ENCODE measurements around the gene SPANXD. TPM values are rescaled to one million over a fixed set of nuclear protein-coding genes. Genes with fewer than 3 reads are reported as not detected.

The SPANXD gene
- total RNA-seq, 1 donor from 2014 or later: not detected

DNA sequence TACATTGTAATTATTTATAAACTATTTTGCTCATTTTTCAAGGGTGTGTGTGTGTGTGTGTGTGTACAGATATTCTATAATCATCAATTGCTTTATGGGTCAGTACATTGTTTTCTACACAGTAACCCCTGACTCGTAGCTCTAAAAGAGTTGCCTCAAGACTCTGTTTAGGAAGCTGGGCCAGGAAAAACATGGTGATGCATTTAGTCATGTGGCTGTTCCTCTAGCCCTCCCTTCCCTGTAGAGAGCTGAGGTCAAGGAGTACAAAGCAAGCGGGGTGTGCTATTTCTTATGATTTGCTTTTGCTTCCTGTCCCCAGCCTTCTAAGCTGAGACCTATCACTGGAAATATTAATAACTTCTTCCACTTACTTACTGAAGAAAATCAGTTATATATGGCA, 34.8 kb upstream of the SPANXD start:
- no peak overlapping the region for H3K27ac Mint-ChIP-seq (ENCODE audit: unreplicated experiment)
- Histone ChIP-seq H2AFZ (ENCODE audit: low read depth, low read length) (no peak overlapping the region), H3K36me3 (ENCODE audit: insufficient read depth, low read length) (no peaks in the 10 kb centered on the region), H3K9ac (ENCODE audit: low read length) (no peak overlapping the region), H4K20me1 (ENCODE audit: insufficient read depth, low read length) (no peaks in the 10 kb centered on the region), H3K27me3 (ENCODE audit: insufficient read depth, low read length) (no peaks in the 10 kb centered on the region), H3K27ac (ENCODE audit: low read depth, low read length) (no peak overlapping the region), H3K4me3 (ENCODE audit: insufficient read depth, low read depth, low read length) (no peak overlapping the region), H3K9me3 (ENCODE audit: insufficient read depth, low read depth, low read length) (no peaks in the 10 kb centered on the region), H3K79me2 (ENCODE audit: insufficient read depth, low read length) (no peaks in the 10 kb centered on the region), H3K4me2 (ENCODE audit: low read length) (no peak overlapping the region), H3K4me1 (ENCODE audit: insufficient read depth, low read length) (no peaks in the 10 kb centered on the region)
- no peaks in the 10 kb centered on the region for H3K36me3 Mint-ChIP-seq (ENCODE audit: low read depth, unreplicated experiment)
- H3K4me1 Mint-ChIP-seq (ENCODE audit: low read depth, unreplicated experiment): no peaks in the 10 kb centered on the region
- H3K9me3 Mint-ChIP-seq (ENCODE audit: unreplicated experiment): no peaks in the 10 kb centered on the region
- DNase-seq (ENCODE audit: low read depth) (peak; percentile 22), FAIRE-seq (peak; percentile 85)
- TF ChIP-seq, protein P1, sequence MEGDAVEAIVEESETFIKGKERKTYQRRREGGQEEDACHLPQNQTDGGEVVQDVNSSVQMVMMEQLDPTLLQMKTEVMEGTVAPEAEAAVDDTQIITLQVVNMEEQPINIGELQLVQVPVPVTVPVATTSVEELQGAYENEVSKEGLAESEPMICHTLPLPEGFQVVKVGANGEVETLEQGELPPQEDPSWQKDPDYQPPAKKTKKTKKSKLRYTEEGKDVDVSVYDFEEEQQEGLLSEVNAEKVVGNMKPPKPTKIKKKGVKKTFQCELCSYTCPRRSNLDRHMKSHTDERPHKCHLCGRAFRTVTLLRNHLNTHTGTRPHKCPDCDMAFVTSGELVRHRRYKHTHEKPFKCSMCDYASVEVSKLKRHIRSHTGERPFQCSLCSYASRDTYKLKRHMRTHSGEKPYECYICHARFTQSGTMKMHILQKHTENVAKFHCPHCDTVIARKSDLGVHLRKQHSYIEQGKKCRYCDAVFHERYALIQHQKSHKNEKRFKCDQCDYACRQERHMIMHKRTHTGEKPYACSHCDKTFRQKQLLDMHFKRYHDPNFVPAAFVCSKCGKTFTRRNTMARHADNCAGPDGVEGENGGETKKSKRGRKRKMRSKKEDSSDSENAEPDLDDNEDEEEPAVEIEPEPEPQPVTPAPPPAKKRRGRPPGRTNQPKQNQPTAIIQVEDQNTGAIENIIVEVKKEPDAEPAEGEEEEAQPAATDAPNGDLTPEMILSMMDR (IDR thresholded peaks at IDR 0.05; ENCODE audit: insufficient read depth, low read depth, low read length): no peak
- TF ChIP-seq EZH2 (IDR thresholded peaks at IDR 0.05; ENCODE audit: insufficient read depth, low read length): no peak
- no peaks in the 10 kb centered on the region for H3K27me3 Mint-ChIP-seq (ENCODE audit: low read depth, unreplicated experiment)
- H3K4me3 Mint-ChIP-seq (ENCODE audit: unreplicated experiment): no peak overlapping the region

DNA sequence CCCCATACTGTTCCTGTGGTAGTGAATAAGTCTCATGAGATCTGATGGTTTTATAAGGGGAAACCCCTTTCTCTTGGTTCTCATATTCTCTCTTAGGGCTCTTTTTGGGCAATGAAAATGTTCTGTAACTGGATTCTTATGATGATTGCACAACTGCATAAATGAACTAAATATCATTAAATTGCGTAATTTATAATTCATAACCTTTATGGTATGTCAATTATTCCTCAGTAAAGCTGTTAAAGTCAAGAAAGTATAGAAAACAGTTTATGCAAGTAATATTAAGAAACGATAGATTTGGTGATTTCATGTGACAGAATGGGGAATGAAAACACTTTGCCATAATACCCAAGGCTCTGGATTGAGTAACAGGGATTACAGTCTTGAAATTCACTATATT, 33.5 kb upstream of the SPANXD start:
- TF ChIP-seq EZH2 (IDR thresholded peaks at IDR 0.05; ENCODE audit: insufficient read depth, low read length): no peak
- no peaks in the 10 kb centered on the region for H4K20me1 ChIP-seq (ENCODE audit: insufficient read depth, low read length)
- no peak overlapping the region for H3K4me2 ChIP-seq (ENCODE audit: low read length)
- FAIRE-seq: no peak
- no peak overlapping the region for H3K4me3 ChIP-seq (ENCODE audit: insufficient read depth, low read depth, low read length)
- H3K4me1 ChIP-seq (ENCODE audit: insufficient read depth, low read length): no peaks in the 10 kb centered on the region
- H3K9me3 ChIP-seq (ENCODE audit: insufficient read depth, low read depth, low read length): no peaks in the 10 kb centered on the region
- Mint-ChIP-seq H3K4me3 (ENCODE audit: unreplicated experiment) (no peak overlapping the region), H3K4me1 (ENCODE audit: low read depth, unreplicated experiment) (no peaks in the 10 kb centered on the region), H3K9me3 (ENCODE audit: unreplicated experiment) (no peaks in the 10 kb centered on the region), H3K27me3 (ENCODE audit: low read depth, unreplicated experiment) (no peaks in the 10 kb centered on the region), H3K27ac (ENCODE audit: unreplicated experiment) (no peak overlapping the region), H3K36me3 (ENCODE audit: low read depth, unreplicated experiment) (no peaks in the 10 kb centered on the region)
- H3K27me3 ChIP-seq (ENCODE audit: insufficient read depth, low read length): no peaks in the 10 kb centered on the region
- no peaks in the 10 kb centered on the region for H3K79me2 ChIP-seq (ENCODE audit: insufficient read depth, low read length)
- no peak overlapping the region for H3K9ac ChIP-seq (ENCODE audit: low read length)
- no peak overlapping the region for H3K27ac ChIP-seq (ENCODE audit: low read depth, low read length)
- H3K36me3 ChIP-seq (ENCODE audit: insufficient read depth, low read length): no peaks in the 10 kb centered on the region
- no peak for DNase-seq (ENCODE audit: low read depth)
- H2AFZ ChIP-seq (ENCODE audit: low read depth, low read length): no peak overlapping the region

DNA sequence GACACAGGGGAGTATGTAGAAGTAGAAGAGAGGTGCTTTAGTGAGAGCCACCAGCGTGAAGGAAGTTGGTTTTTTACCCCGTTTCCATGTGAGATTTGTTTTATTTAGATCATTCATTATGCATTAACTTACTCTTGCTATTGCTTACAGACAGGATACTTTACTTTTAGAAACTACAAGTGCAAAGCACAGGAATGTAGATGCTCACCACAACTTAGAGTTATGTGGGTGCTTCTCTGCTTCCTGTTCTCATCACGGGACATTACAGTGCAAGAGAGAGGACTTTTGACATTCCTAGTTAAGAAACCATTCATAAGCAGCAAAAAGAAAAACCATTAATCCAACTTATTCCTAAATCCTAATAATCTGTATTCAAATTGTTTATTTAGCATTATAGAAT, 25.6 kb upstream of the SPANXD start:
- H3K9me3 Mint-ChIP-seq (ENCODE audit: unreplicated experiment): no peaks in the 10 kb centered on the region
- no peak overlapping the region for H3K27ac ChIP-seq (ENCODE audit: low read depth, low read length)
- no peaks in the 10 kb centered on the region for H3K27me3 Mint-ChIP-seq (ENCODE audit: low read depth, unreplicated experiment)
- no peak for TF ChIP-seq EZH2 (IDR thresholded peaks at IDR 0.05; ENCODE audit: insufficient read depth, low read length)
- TF ChIP-seq, protein P1 (IDR thresholded peaks at IDR 0.05; ENCODE audit: insufficient read depth, low read depth, low read length): no peak
- H3K4me1 ChIP-seq (ENCODE audit: insufficient read depth, low read length): no peaks in the 10 kb centered on the region
- H3K4me1 Mint-ChIP-seq (ENCODE audit: low read depth, unreplicated experiment): peaks cover 5% of the 10 kb centered on the region
- no peaks in the 10 kb centered on the region for H3K9me3 ChIP-seq (ENCODE audit: insufficient read depth, low read depth, low read length)
- no peaks in the 10 kb centered on the region for H3K27me3 ChIP-seq (ENCODE audit: insufficient read depth, low read length)
- H3K4me3 ChIP-seq (ENCODE audit: insufficient read depth, low read depth, low read length): no peak overlapping the region
- no peaks in the 10 kb centered on the region for H3K36me3 Mint-ChIP-seq (ENCODE audit: low read depth, unreplicated experiment)
- H3K79me2 ChIP-seq (ENCODE audit: insufficient read depth, low read length): no peaks in the 10 kb centered on the region
- no peak overlapping the region for H3K9ac ChIP-seq (ENCODE audit: low read length)
- H3K4me2 ChIP-seq (ENCODE audit: low read length): no peak overlapping the region
- FAIRE-seq (peak; percentile 87), DNase-seq (ENCODE audit: low read depth) (peak; percentile 3)
- H3K36me3 ChIP-seq (ENCODE audit: insufficient read depth, low read length): no peaks in the 10 kb centered on the region
- H3K4me3 Mint-ChIP-seq (ENCODE audit: unreplicated experiment): no peak overlapping the region
- H2AFZ ChIP-seq (ENCODE audit: low read depth, low read length): no peak overlapping the region
- H3K27ac Mint-ChIP-seq (ENCODE audit: unreplicated experiment): no peak overlapping the region
- H4K20me1 ChIP-seq (ENCODE audit: insufficient read depth, low read length): no peaks in the 10 kb centered on the region
